Left ventricle myocardium inferior (tissue), 1 donor: Measurements from ENCODE around the gene LSAMP. TPM values are rescaled to one million over a fixed set of nuclear protein-coding genes. Genes with fewer than 3 reads are reported as not detected.

Source experiments
- DNase-seq: peaks from one replicate; pipeline ENCODE4 v3.0.0-alpha.2; 2020
- H3K27ac ChIP-seq: fragments of 200-600 bp; replicated peaks from 2 replicates; pipeline ENCODE4 v1.8.0; 2021
- H3K27me3 ChIP-seq: fragments of 200-600 bp; 2 replicates; pipeline ENCODE4 v1.8.0; 2021; ENCODE audit warnings: low read depth
- H3K36me3 ChIP-seq: fragments of 200-600 bp; 2 replicates; pipeline ENCODE4 v1.8.0; 2021
- H3K4me1 ChIP-seq: fragments of 200-600 bp; 2 replicates; pipeline ENCODE4 v1.8.0; 2021
- H3K4me3 ChIP-seq: fragments of 200-600 bp; 2 replicates; pipeline ENCODE4 v1.8.0; 2021; ENCODE audit warnings: mild to moderate bottlenecking, moderate library complexity
- H3K9me3 ChIP-seq: fragments of 200-600 bp; replicated peaks from 2 replicates; pipeline ENCODE4 v1.8.0; 2021
- intact Hi-C: fragments of 100-400 bp; cut with micrococcal nuclease; formaldehyde crosslinking; loops from one replicate; pipeline ENCODE4 v1.11.0; 2022
- total RNA-seq: library from RNA; stranded (reverse); fragmentation: NEBNext Ultra II Directional; extraction: Animal tissue kit (Norgen Biotek cat#: 25700); gene quantifications from one replicate; pipeline ENCODE4 v1.2.1, GENCODE V29; 2021
- TF ChIP-seq, protein P1 (sequence below): fragments of 200-600 bp; IDR thresholded peaks from 2 replicates; pipeline ENCODE4 v1.8.0; 2021; ENCODE audit warnings: antibody characterized with exemption, mild to moderate bottlenecking, borderline replicate concordance
- donor health status: DM: no; HTN: yes; CAD: no; lungs with severe emphysema.

The LSAMP gene
- total RNA-seq, 1 donor from 2014 or later = 1.2 TPM

DNA sequence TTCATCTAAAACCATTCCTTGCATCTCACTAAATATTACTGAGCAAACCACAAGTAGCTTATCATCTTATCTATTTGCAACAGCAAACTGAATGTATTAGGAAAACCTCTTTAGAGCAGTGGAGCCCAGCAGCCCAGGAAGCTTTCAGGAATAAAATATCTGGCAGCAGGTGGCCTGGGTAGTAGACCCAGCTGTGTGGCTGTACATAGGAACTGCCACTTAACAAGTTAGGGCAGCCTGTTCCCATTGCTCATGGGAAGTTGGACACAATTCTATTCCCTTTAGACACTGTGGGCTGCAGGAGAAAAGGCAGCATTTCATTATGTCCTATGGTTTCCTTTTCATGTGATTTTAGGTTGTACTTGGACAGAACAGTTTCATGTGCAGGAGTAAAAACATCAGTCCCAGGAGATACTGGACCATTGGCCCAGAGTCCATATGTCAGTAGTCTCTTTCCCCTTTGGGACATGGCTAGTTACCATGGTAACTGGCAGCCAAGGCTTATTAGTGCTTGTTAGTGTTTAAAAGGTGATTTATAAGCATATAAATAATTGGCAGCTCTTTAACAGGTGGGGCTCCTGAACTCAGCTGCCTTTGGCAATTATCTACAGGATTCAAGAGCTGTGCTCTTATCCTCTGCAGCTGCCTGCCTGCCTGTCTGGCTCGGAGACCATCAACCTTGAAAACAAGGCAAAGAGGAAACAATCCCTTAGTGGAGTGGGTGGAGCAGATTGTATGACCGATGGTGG lies 28.9 kb upstream of the LSAMP start:
- no peak overlapping the region for H3K27ac ChIP-seq
- intact Hi-C loops = no loop called here
- H3K4me3 ChIP-seq = no peak overlapping the region
- no peak for DNase-seq
- H3K4me1 ChIP-seq = no peaks in the 10 kb centered on the region
- TF ChIP-seq, protein P1, sequence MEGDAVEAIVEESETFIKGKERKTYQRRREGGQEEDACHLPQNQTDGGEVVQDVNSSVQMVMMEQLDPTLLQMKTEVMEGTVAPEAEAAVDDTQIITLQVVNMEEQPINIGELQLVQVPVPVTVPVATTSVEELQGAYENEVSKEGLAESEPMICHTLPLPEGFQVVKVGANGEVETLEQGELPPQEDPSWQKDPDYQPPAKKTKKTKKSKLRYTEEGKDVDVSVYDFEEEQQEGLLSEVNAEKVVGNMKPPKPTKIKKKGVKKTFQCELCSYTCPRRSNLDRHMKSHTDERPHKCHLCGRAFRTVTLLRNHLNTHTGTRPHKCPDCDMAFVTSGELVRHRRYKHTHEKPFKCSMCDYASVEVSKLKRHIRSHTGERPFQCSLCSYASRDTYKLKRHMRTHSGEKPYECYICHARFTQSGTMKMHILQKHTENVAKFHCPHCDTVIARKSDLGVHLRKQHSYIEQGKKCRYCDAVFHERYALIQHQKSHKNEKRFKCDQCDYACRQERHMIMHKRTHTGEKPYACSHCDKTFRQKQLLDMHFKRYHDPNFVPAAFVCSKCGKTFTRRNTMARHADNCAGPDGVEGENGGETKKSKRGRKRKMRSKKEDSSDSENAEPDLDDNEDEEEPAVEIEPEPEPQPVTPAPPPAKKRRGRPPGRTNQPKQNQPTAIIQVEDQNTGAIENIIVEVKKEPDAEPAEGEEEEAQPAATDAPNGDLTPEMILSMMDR = no peak
- no peaks in the 10 kb centered on the region for H3K36me3 ChIP-seq
- H3K27me3 ChIP-seq = no peaks in the 10 kb centered on the region
- peaks cover 16% of the 10 kb centered on the region for H3K9me3 ChIP-seq

DNA sequence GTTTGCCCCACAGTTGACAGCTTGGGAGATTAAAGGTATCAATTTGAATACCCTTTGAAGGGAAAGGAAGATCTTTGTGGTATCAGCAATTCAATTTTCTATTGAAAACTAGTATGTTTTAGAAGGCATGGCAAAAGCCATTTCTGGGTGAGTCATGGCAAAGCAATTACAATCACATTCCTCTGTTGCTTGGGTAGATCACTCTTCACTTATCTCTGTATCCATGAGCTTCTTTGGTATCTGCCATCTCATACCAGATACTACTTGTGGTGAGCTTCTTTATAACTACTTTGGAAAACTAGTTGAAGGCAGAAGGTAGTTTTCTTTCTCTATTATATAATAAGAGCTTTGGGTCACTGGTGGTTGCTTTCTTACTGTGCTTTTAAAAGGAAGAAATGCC lies 28.3 kb upstream of the LSAMP start:
- H3K27ac ChIP-seq = no peak overlapping the region
- intact Hi-C loops = no loop called here
- no peak overlapping the region for H3K4me3 ChIP-seq
- H3K9me3 ChIP-seq = peaks cover 10% of the 10 kb centered on the region
- H3K4me1 ChIP-seq = no peaks in the 10 kb centered on the region
- H3K27me3 ChIP-seq = no peaks in the 10 kb centered on the region
- TF ChIP-seq, protein P1 = no peak
- H3K36me3 ChIP-seq = no peaks in the 10 kb centered on the region
- DNase-seq = no peak

DNA sequence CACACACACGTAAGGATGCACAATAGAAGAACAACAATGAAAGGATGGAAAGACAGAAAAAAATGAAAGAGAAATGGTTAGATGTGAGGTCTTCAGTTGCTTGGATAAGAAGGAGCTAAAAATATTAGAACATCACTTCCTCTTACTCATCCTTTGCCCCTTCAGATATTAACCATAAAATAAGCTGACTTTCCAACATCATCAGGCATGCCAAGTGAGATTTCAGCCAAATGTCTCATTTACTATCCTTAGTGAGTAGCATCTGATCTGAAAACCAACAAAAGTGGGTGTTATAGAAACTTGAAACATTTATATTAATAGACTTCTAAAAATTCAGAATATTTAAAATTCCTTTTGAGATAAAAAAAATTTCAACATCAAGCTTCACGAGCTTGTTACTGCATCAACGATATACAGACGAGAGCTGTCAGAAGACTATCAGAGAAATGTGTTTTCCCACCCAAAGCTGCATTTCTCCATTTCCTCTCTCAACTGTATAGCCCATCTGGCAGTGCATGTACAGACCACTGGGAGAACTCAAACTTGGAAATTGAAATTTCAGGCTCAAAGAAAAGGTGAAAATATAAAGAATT lies 25.4 kb upstream of the LSAMP start:
- Histone ChIP-seq H3K27ac (no peak overlapping the region), H3K9me3 (no peaks in the 10 kb centered on the region), H3K36me3 (no peaks in the 10 kb centered on the region), H3K4me1 (no peaks in the 10 kb centered on the region), H3K4me3 (no peak overlapping the region), H3K27me3 (no peaks in the 10 kb centered on the region)
- DNase-seq = no peak
- TF ChIP-seq, protein P1 = no peak
- intact Hi-C loops = no loop called here

DNA sequence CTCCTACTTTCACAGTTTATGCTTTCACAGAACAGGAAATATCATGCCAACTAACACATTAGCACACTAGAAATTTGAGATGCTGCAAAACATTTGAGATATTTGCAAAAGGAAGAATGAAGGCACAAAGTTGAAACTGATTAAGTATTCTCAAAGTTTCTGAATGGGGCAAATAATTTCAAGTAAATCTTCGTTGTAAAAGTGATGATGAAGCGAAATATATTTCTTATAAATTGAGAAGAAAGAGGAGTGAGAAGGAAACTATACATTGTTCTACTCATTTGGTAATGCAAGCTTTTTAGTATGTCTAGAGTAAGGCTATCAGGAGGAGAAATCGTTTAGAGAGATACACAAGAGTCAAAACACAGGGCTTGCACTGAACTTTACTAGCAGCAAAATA lies 24.3 kb upstream of the LSAMP start:
- H3K4me1 ChIP-seq = no peaks in the 10 kb centered on the region
- H3K4me3 ChIP-seq = no peak overlapping the region
- no peaks in the 10 kb centered on the region for H3K27me3 ChIP-seq
- intact Hi-C loops = no loop called here
- no peaks in the 10 kb centered on the region for H3K9me3 ChIP-seq
- TF ChIP-seq, protein P1 = no peak
- H3K36me3 ChIP-seq = no peaks in the 10 kb centered on the region
- DNase-seq = no peak
- no peak overlapping the region for H3K27ac ChIP-seq

DNA sequence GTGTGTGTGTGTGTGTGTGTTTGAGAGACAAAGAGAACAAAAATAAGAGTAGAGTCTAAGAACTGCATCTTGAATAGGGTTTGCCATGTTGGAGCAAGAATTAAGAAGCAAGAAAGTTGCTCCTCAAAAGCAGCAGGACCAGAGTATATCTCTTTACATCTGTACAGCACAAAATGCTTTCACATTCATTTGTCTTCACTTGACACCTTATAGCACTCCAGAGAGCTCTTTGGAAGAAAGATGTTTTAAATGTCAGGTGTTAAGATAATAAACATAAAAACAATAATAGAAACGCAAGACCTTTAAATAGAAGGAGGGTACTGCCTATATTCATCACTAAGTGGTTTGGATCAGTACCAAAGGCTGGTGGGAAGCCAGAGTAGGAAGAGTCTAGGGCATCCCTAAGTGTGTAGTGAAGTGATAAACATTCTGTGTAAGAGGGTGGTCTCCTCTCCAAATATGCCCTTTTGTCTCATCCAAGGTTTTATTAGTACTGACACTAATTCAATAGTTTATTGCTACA lies 19.1 kb upstream of the LSAMP start:
- Histone ChIP-seq H3K4me3 (no peak overlapping the region), H3K27ac (no peak overlapping the region), H3K36me3 (no peaks in the 10 kb centered on the region), H3K4me1 (no peaks in the 10 kb centered on the region), H3K27me3 (no peaks in the 10 kb centered on the region), H3K9me3 (peaks cover 3% of the 10 kb centered on the region)
- intact Hi-C loops = no loop called here
- TF ChIP-seq, protein P1 = no peak
- DNase-seq = no peak
